Stimulated activated memory B cell treated with anti-CD40 and anti-IgM and Interleukin-4, amounts not matched to agents 10 μg/mL and 1 μg/mL and 100 μg/mL, for 72 hours (primary cell): ENCODE measurements around the gene RAI1.
A peak's percentile ranks its signal among the peaks of the same experiment; 100 is the strongest.

Source experiments
- ATAC-seq: fragments of 150-1000 bp; cut with Tn5 transposase; 2 replicates; pipeline ENCODE4 v1.10.0; 2021
- H3K27ac Mint-ChIP-seq: one replicate; pipeline ENCODE4 v1.8.0; 2022; ENCODE audit warnings: mild to moderate bottlenecking, mixed read lengths
- H3K27me3 Mint-ChIP-seq: one replicate; pipeline ENCODE4 v1.8.0; 2022; ENCODE audit warnings: mixed read lengths
- H3K36me3 Mint-ChIP-seq: one replicate; pipeline ENCODE4 v1.8.0; 2022; ENCODE audit warnings: mixed read lengths
- H3K4me1 Mint-ChIP-seq: one replicate; pipeline ENCODE4 v1.8.0; 2022; ENCODE audit warnings: mixed read lengths
- H3K4me3 Mint-ChIP-seq: one replicate; pipeline ENCODE4 v1.8.0; 2022; ENCODE audit warnings: mild to moderate bottlenecking, moderate library complexity, mixed read lengths
- H3K9me3 Mint-ChIP-seq: one replicate; pipeline ENCODE4 v1.8.0; 2022; ENCODE audit warnings: mixed read lengths

Gene RAI1

DNA sequence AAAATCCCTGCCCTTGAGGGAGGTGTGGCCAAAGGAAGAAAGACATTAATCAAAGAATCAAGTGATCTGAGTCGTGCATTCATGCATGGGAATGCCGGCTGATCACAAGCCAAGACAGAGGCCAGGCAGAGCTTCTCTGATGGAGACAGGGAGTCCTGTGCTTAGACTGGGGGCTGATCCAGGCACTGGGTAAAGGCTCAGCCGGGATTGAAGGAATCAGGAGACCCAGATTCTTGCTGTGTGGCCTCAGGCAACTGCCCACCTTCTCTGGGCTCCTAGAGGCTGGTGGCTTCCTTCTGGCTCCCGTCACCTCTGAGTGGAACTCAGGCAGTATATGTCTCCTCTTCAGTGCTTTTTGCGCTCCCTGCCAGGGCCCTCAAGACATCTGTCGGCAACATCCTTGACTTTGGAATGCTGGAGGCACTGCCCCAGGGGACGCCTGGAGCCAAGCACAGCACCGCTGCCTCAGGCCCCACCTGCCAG is 17.7 kb downstream of the RAI1 start:
- H3K4me1 Mint-ChIP-seq: peaks cover 63% of the 10 kb centered on the region
- no peak overlapping the region for H3K4me3 Mint-ChIP-seq
- no peak for ATAC-seq
- peaks cover 11% of the 10 kb centered on the region for H3K36me3 Mint-ChIP-seq
- no peaks in the 10 kb centered on the region for H3K27me3 Mint-ChIP-seq
- H3K9me3 Mint-ChIP-seq: no peaks in the 10 kb centered on the region
- no peak overlapping the region for H3K27ac Mint-ChIP-seq

DNA sequence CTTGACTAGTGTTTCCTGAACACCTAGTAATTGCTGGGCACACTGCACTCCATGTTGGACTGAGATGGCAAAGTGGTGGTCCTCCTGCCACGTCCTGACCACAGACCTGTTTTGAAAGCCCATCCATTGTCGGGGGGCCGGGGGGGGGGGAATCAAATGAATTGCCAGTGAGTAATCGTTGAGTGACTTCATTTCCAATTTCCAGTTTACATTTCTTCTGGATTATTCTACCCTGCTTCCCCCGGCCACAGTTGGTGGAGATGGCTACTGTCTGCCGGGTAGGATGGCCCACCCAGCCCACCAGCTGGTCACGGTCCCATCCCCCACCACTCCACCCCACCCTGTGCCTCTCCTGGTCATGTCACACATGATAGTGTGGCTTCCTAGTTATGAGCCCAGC is 18.2 kb downstream of the RAI1 start:
- no peak for ATAC-seq
- H3K9me3 Mint-ChIP-seq: no peaks in the 10 kb centered on the region
- no peaks in the 10 kb centered on the region for H3K27me3 Mint-ChIP-seq
- H3K36me3 Mint-ChIP-seq: peaks cover 11% of the 10 kb centered on the region
- H3K4me3 Mint-ChIP-seq: no peak overlapping the region
- H3K27ac Mint-ChIP-seq: no peak overlapping the region
- H3K4me1 Mint-ChIP-seq: peaks cover 60% of the 10 kb centered on the region

DNA sequence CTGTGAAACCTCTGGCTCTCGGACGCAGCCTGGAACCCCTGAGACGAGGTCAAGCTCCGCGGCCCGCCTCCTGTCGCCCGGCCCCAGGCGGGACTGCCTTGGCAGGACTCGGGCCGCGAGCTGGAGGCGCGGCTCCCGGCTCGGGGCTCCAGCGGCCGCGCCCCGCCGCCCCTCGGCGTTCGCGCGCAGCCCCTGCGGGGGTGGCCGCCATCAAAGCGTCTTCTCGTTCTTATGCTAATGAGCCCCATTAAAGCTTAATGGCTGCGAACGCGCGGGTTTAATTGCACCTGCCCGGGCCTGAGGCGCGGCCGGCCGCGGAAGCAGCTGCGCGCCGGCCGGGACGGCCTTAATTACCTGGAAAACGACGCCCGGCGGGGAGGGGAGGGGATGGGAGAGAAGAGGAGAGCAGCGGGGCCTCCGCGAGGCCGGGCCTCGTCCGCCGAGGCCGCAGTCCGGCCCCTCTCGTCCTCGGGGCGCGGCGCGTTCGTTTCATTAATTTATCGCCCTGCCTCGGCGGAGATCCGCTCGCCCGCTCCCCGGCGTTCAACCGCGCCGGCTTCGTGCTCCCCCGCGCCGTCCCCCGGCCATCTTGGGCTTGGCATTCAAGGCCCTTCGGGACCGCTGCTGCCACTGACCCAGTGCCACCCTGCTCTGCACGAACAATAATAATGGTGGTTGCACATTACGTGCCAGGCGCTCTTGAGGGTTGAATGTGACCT is 19.2 kb downstream of the RAI1 start:
- ATAC-seq: no peak
- Mint-ChIP-seq H3K4me1 (peaks cover 61% of the 10 kb centered on the region), H3K27ac (peak overlapping the region; percentile 68), H3K9me3 (no peaks in the 10 kb centered on the region), H3K27me3 (no peaks in the 10 kb centered on the region), H3K4me3 (peak overlapping the region; percentile 61), H3K36me3 (peaks cover 11% of the 10 kb centered on the region)

- peak overlapping the region; percentile 68 for H3K27ac Mint-ChIP-seq
Measured at GRCh38 chr17:17701112-17701511, 19.9 kb downstream of the RAI1 start.

GRCh38 chr17:17701658-17702057 is 20.4 kb downstream of the RAI1 start:
- H3K4me3 Mint-ChIP-seq: no peak overlapping the region
- ATAC-seq: no peak
- H3K9me3 Mint-ChIP-seq: no peaks in the 10 kb centered on the region
- H3K36me3 Mint-ChIP-seq: peaks cover 11% of the 10 kb centered on the region
- no peak overlapping the region for H3K27ac Mint-ChIP-seq
- no peaks in the 10 kb centered on the region for H3K27me3 Mint-ChIP-seq
- H3K4me1 Mint-ChIP-seq: peaks cover 60% of the 10 kb centered on the region

More at GRCh38 chr17:17701112-17701511, 19.9 kb downstream of the RAI1 start:
- Mint-ChIP-seq H3K27me3 (no peaks in the 10 kb centered on the region), H3K4me1 (peaks cover 60% of the 10 kb centered on the region), H3K36me3 (peaks cover 11% of the 10 kb centered on the region), H3K4me3 (peak overlapping the region; percentile 61), H3K9me3 (no peaks in the 10 kb centered on the region)
- ATAC-seq: no peak

DNA sequence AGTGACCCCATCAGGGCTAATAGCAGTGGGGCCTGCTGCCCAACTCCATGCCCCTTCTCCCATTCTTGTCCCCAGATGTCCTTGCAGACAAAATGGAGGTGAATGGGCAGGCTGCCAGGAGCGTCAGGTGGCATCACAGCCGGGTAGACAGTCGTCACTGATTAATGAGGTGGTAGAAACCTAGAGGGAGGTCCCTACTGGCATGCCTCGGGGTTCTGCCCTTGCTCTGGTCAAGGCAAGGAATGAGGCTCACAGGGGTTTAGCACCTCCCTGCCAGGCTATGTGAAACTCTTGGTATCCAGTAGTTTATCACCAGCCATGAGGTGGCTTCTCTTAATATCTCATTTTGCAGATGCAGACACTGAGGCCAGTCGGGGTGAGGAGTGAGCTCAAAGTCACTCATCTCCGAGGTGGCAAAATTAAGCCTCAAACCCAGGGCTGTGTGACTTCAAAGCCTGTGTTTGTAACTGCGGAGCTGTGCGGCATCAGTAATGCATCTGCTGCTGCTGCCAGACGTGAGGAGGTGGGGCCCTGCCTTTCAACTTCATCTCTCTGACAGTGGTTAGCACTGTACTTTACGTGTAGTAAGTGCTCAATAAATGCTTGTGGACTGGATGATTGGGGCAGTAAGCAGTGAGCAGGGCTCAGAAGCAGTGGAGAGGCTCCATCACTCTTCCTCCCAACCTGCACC is 21.3 kb downstream of the RAI1 start:
- H3K4me1 Mint-ChIP-seq: peaks cover 51% of the 10 kb centered on the region
- H3K27me3 Mint-ChIP-seq: no peaks in the 10 kb centered on the region
- H3K4me3 Mint-ChIP-seq: no peak overlapping the region
- H3K36me3 Mint-ChIP-seq: peaks cover 11% of the 10 kb centered on the region
- H3K9me3 Mint-ChIP-seq: no peaks in the 10 kb centered on the region
- no peak for ATAC-seq
- H3K27ac Mint-ChIP-seq: no peak overlapping the region

DNA sequence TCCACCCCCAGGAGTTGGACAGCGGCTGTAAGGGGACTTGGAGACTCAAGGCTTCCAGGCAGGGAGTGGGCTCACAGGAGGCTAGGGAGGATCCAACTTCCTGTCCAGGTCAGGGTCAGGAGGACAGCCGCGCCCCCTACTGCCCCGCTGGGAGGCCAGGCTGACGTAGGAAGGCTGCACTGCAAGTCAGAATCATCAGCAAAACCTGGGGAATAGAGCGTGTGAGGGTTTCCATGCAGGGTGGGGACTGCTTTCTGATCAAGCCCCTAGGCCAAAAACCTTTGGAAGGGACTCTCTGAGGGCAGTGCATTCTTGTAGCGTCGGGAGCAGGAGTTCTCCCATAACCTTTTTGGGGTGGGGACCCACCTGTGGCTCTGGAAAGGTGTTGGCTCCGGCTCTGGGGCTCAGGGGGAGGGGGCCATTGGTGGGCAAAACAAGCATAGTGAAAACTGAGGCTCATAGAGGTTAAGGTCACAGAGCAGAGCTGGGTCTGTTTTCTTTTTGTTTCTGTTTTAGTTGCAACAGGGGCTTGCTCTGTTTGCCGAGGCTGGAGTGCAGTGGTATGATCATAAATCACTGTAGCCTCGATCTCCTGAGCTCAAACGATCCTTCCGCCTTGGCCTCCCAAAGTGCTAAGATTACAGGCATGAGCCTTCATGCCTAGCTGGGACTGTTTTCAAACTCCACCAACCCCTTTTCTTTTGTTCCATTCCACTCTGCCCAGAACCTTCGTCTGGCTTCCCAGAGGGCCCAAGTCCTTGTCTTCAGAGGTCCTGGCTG is 22.1 kb downstream of the RAI1 start:
- no peaks in the 10 kb centered on the region for H3K27me3 Mint-ChIP-seq
- H3K9me3 Mint-ChIP-seq: no peaks in the 10 kb centered on the region
- peaks cover 11% of the 10 kb centered on the region for H3K36me3 Mint-ChIP-seq
- peaks cover 49% of the 10 kb centered on the region for H3K4me1 Mint-ChIP-seq
- H3K4me3 Mint-ChIP-seq: no peak overlapping the region
- ATAC-seq: no peak
- H3K27ac Mint-ChIP-seq: no peak overlapping the region

- no peak overlapping the region for H3K27ac Mint-ChIP-seq
- no peaks in the 10 kb centered on the region for H3K9me3 Mint-ChIP-seq
- no peaks in the 10 kb centered on the region for H3K27me3 Mint-ChIP-seq
- H3K4me1 Mint-ChIP-seq: peaks cover 47% of the 10 kb centered on the region
- H3K4me3 Mint-ChIP-seq: no peak overlapping the region
- H3K36me3 Mint-ChIP-seq: peaks cover 20% of the 10 kb centered on the region
- no peak for ATAC-seq
Measured at GRCh38 chr17:17704931-17705330, 23.7 kb downstream of the RAI1 start.

DNA sequence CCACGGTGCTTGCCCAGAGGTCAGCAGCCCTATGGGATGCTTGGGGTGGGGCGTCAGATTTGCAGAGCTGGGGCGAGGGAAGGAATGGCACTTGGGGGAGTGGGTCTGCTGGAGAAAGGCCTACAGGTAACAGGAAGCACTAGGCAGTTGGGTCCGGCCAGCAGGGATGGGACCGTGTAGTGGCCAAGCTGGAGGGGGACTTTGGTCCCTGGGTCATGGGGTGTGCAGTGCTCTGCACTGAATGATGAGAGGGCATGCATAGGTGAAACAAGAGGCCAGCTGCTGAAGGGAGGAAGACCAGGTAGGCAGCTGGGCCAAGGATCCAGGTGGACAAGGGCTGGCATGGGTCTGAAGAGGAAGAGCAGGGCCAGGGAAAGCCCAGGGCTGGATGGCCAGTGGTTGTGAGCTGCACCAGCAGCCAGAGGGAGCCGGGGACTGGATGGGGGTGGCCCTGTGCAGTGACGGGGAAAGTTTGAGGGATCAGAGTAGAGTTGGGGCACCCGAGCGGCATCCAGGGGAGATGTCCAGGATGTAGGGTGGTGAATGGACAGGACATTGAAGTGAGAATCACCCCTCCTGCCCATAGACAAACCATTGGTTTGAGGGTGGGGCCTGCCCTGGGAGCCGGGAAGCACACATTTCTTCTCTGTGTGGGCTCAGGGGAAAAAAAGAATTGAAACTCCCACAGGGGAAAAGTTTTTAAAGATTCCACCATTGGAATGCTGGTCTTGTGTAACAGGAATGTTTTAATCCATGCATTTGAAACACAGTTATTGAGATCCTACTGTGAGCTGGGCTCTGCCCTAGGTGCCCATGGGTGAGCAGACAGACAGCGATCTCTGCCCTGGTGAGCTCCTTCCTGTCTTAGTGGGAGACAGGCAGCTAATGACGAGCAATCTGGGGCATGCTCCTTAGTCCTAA is 25.1 kb downstream of the RAI1 start:
- Mint-ChIP-seq H3K36me3 (peaks cover 14% of the 10 kb centered on the region), H3K4me3 (no peak overlapping the region), H3K4me1 (peaks cover 41% of the 10 kb centered on the region), H3K27me3 (no peaks in the 10 kb centered on the region), H3K27ac (no peak overlapping the region), H3K9me3 (no peaks in the 10 kb centered on the region)
- ATAC-seq: no peak

GRCh38 chr17:17708295-17708694 is 27.0 kb downstream of the RAI1 start:
- H3K9me3 Mint-ChIP-seq: no peaks in the 10 kb centered on the region
- H3K27ac Mint-ChIP-seq: no peak overlapping the region
- H3K4me3 Mint-ChIP-seq: no peak overlapping the region

DNA sequence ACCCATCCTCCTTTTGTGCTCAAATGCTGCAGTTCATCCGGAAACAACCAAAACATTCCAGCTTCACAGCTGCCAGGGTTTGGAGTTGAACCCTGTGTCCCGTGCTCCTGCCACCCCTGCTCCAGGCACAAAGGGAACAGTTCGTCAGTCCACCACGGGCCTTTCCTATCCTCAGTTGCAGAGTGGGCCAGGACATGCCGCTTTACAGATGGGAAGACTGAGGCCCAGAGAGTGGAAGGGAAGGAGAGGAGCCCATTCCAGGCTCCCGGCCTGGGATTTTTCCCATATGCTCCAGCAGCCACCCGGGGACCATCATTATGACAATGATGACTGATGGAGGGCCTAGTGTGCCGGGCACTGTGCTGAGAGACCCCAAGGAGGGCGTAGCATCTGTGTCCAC is 27.6 kb downstream of the RAI1 start:
- peaks cover 45% of the 10 kb centered on the region for H3K4me1 Mint-ChIP-seq
- no peaks in the 10 kb centered on the region for H3K27me3 Mint-ChIP-seq
- no peaks in the 10 kb centered on the region for H3K9me3 Mint-ChIP-seq
- peaks cover 9% of the 10 kb centered on the region for H3K36me3 Mint-ChIP-seq
- no peak for ATAC-seq
- H3K27ac Mint-ChIP-seq: no peak overlapping the region
- no peak overlapping the region for H3K4me3 Mint-ChIP-seq

More at GRCh38 chr17:17708295-17708694, 27.0 kb downstream of the RAI1 start:
- ATAC-seq: no peak
- peaks cover 9% of the 10 kb centered on the region for H3K36me3 Mint-ChIP-seq
- no peaks in the 10 kb centered on the region for H3K27me3 Mint-ChIP-seq
- peaks cover 49% of the 10 kb centered on the region for H3K4me1 Mint-ChIP-seq

- Mint-ChIP-seq H3K4me1 (peaks cover 48% of the 10 kb centered on the region), H3K9me3 (no peaks in the 10 kb centered on the region), H3K27me3 (no peaks in the 10 kb centered on the region), H3K4me3 (no peak overlapping the region), H3K36me3 (peaks cover 9% of the 10 kb centered on the region), H3K27ac (no peak overlapping the region)
- ATAC-seq: no peak
Measured at GRCh38 chr17:17709815-17710321, 28.6 kb downstream of the RAI1 start.

DNA sequence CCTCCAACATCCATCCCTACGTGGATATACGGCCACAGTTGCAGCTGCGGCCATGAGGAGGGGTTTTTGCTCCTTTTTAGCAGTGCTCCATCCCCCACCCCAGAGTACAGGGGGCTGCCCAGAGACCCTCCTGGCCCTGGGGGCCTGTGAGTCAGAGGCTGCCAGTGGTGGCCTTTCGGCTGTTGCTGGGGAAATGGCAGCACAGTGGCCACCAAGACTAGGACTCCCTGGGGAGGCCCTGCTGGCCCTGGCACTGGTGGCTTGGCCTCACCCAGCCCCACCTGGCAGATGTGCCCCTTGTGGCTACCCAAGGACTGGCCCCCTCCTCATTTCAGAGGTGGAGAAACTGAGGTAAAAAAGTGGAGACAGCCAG is 29.1 kb downstream of the RAI1 start:
- H3K27me3 Mint-ChIP-seq: no peaks in the 10 kb centered on the region
- no peak overlapping the region for H3K27ac Mint-ChIP-seq

DNA sequence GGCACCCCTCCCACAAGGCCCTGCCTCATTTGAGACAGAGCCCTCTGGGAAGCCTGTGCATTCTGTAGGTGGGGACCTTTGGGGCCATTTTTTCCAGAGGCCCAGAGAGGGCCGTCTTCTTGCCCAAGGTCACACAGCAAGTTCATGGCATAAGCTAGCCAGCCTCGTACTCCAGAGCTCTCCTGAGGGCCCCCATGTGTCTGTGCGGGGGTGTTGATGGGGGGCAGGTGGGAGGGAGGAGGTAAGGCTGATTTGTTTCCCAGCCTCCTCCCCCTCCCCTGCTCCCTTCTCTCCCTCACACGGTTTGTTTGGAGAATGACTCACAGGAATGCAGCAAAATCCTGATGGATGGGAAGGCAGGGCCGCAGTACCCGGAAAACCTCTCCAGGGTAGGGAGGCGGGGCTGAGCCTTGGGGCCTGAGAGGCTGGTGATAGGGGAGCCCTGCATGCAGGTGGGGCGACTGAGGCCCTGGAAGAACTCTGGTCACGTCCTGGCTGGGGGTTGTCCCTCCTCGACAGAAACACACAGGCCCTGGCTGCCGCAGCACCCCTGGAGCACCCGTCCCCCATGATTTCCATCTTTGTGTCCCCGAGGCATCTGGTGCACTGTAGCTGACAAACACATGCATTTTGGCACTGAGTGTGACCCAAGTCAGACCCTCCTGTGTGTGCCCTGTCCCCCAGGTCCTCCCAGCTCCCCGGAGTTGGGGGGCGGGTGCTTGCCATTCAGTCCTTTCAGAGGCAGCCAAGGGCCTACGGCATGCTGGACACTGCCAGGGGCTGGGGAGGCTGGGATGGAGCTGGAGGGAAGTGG is 29.7 kb downstream of the RAI1 start:
- no peak for ATAC-seq
- H3K4me3 Mint-ChIP-seq: no peak overlapping the region
- peaks cover 9% of the 10 kb centered on the region for H3K36me3 Mint-ChIP-seq
- no peak overlapping the region for H3K27ac Mint-ChIP-seq
- no peaks in the 10 kb centered on the region for H3K27me3 Mint-ChIP-seq
- H3K9me3 Mint-ChIP-seq: no peaks in the 10 kb centered on the region
- peaks cover 40% of the 10 kb centered on the region for H3K4me1 Mint-ChIP-seq

More for the DNA sequence above, 29.1 kb downstream of the RAI1 start:
- peaks cover 43% of the 10 kb centered on the region for H3K4me1 Mint-ChIP-seq
- no peak overlapping the region for H3K4me3 Mint-ChIP-seq
- H3K9me3 Mint-ChIP-seq: no peaks in the 10 kb centered on the region
- no peak for ATAC-seq
- H3K36me3 Mint-ChIP-seq: peaks cover 9% of the 10 kb centered on the region
